Measurements from ENCODE around the gene DSN1. TPM values are rescaled to one million over a fixed set of nuclear protein-coding genes. Genes with fewer than 3 reads are reported as not detected.

Gene DSN1
- total and polyA plus RNA-seq, 2 donors (not counting 1 experiment from before 2014, with no cell fraction given): 8.3 to 13.4 TPM

DNA sequence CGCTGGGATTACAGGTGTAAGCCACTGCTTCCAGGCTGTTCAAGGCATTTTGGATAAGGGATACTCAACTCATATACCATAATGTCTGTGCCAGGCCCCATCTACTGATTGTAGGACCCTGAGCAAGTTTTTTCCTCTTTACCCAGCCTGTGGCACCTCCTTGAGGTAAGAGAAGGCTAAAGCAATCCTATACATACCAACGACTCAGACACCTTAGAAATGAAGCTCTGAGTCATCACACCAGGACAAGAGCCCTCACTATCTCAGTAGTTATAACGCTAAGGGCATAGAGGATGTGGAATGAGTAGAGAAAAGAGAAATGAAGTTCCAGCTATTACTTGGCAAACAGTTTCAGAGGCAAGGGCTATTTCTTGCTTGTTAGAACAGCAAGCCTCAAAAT is 44.6 kb downstream of the DSN1 start:
- Histone ChIP-seq H3K79me2 (ENCODE audit: control insufficient read depth, insufficient read depth, low read length) (no peaks in the 10 kb centered on the region), H3K4me2 (ENCODE audit: extremely low read depth, insufficient read depth, low read length) (no peak overlapping the region), H4K20me1 (ENCODE audit: control insufficient read depth, extremely low read depth, insufficient read depth, low read length) (no peaks in the 10 kb centered on the region), H3K27ac (ENCODE audit: insufficient read depth, low read length) (no peak overlapping the region), H3K9ac (ENCODE audit: insufficient read depth, low read length) (no peak overlapping the region), H3K9me3 (ENCODE audit: control insufficient read depth, insufficient read depth, low read depth, low read length) (no peaks in the 10 kb centered on the region), H3K27me3 (ENCODE audit: control insufficient read depth, insufficient read depth, low read length) (no peaks in the 10 kb centered on the region), H3K4me3 (replicated peaks in 1 of 4; ENCODE audit: control extremely low read depth in 1 of 4, insufficient read depth in 1 of 4, low read depth in 3 of 4, low read length in 4 of 4) (no peak overlapping the region), H3K36me3 (ENCODE audit: control insufficient read depth, insufficient read depth, low read length) (no peaks in the 10 kb centered on the region), H2AFZ (ENCODE audit: low read length) (no peak overlapping the region), H3K4me1 (ENCODE audit: control insufficient read depth, extremely low read depth, insufficient read depth, low read length) (no peaks in the 10 kb centered on the region)
- TF ChIP-seq, protein P1, sequence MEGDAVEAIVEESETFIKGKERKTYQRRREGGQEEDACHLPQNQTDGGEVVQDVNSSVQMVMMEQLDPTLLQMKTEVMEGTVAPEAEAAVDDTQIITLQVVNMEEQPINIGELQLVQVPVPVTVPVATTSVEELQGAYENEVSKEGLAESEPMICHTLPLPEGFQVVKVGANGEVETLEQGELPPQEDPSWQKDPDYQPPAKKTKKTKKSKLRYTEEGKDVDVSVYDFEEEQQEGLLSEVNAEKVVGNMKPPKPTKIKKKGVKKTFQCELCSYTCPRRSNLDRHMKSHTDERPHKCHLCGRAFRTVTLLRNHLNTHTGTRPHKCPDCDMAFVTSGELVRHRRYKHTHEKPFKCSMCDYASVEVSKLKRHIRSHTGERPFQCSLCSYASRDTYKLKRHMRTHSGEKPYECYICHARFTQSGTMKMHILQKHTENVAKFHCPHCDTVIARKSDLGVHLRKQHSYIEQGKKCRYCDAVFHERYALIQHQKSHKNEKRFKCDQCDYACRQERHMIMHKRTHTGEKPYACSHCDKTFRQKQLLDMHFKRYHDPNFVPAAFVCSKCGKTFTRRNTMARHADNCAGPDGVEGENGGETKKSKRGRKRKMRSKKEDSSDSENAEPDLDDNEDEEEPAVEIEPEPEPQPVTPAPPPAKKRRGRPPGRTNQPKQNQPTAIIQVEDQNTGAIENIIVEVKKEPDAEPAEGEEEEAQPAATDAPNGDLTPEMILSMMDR (conservative IDR thresholded peaks at IDR 0.05 in 1 of 2, IDR thresholded peaks at IDR 0.05 in 1 of 2; ENCODE audit: low read depth in 1 of 2, low read length in 2 of 2): no peak
- TF ChIP-seq EZH2 (IDR thresholded peaks at IDR 0.05; ENCODE audit: low read length, missing control alignments): no peak
- peak in 1 of 2 donors; percentile 48 for DNase-seq (ENCODE audit: low read depth in 2 of 2)

DNA sequence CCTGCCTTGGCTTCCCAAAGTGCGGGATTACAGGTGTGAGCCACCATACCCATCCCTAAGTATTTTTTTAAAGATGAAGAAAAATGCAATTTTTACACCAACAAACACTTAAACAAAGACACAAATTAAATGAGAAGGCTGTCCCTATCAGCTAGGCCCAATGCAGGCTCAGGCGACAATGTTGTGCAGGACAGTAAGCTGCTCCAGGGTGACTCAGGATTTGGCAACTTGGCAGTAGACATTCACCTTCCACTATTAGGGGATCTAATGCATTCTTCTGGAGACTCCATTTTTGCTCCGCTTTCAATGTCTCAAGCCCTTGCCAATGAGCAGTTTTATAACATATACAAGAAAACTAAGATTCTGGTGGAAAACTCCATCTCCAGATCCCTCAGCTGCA is 47.4 kb downstream of the DSN1 start:
- TF ChIP-seq, protein P1 (conservative IDR thresholded peaks at IDR 0.05 in 1 of 2, IDR thresholded peaks at IDR 0.05 in 1 of 2; ENCODE audit: low read depth in 1 of 2, low read length in 2 of 2): no peak
- TF ChIP-seq EZH2 (IDR thresholded peaks at IDR 0.05; ENCODE audit: low read length, missing control alignments): no peak
- Histone ChIP-seq H2AFZ (ENCODE audit: low read length) (no peak overlapping the region), H3K9ac (ENCODE audit: insufficient read depth, low read length) (no peak overlapping the region), H4K20me1 (ENCODE audit: control insufficient read depth, extremely low read depth, insufficient read depth, low read length) (no peaks in the 10 kb centered on the region), H3K9me3 (ENCODE audit: control insufficient read depth, insufficient read depth, low read depth, low read length) (no peaks in the 10 kb centered on the region), H3K36me3 (ENCODE audit: control insufficient read depth, insufficient read depth, low read length) (no peaks in the 10 kb centered on the region), H3K4me3 (replicated peaks in 1 of 4; ENCODE audit: control extremely low read depth in 1 of 4, insufficient read depth in 1 of 4, low read depth in 3 of 4, low read length in 4 of 4) (no peak overlapping the region), H3K4me2 (ENCODE audit: extremely low read depth, insufficient read depth, low read length) (no peak overlapping the region), H3K79me2 (ENCODE audit: control insufficient read depth, insufficient read depth, low read length) (no peaks in the 10 kb centered on the region), H3K27me3 (ENCODE audit: control insufficient read depth, insufficient read depth, low read length) (no peaks in the 10 kb centered on the region), H3K4me1 (ENCODE audit: control insufficient read depth, extremely low read depth, insufficient read depth, low read length) (no peaks in the 10 kb centered on the region), H3K27ac (ENCODE audit: insufficient read depth, low read length) (no peak overlapping the region)
- peak in 1 of 2 donors; percentile 25 for DNase-seq (ENCODE audit: low read depth in 2 of 2)

DNA sequence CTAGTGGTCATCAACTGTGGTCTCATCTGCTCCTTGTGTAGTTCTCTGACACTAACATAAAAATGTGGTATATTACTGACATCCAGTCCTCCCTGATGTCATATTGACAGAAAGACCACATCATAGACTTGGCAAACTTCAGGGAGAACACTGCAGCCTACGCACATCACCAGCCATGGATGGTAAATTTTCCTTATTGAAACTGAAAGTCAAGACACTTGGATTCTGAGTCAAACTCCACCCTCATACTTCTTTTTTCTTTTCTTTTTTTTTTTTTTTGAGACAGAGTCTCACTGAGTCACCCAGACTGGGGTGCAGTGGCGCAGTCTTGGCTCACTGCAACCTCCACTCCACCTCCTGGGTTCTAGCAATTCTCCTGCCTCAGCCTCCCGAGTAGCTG is 53.1 kb downstream of the DSN1 start:
- Histone ChIP-seq H3K4me3 (replicated peaks in 1 of 4; ENCODE audit: control extremely low read depth in 1 of 4, insufficient read depth in 1 of 4, low read depth in 3 of 4, low read length in 4 of 4) (no peak overlapping the region), H3K9ac (ENCODE audit: insufficient read depth, low read length) (no peak overlapping the region), H3K9me3 (ENCODE audit: control insufficient read depth, insufficient read depth, low read depth, low read length) (no peaks in the 10 kb centered on the region), H2AFZ (ENCODE audit: low read length) (no peak overlapping the region), H3K4me2 (ENCODE audit: extremely low read depth, insufficient read depth, low read length) (peak overlapping the region; percentile 15), H3K27ac (ENCODE audit: insufficient read depth, low read length) (no peak overlapping the region), H4K20me1 (ENCODE audit: control insufficient read depth, extremely low read depth, insufficient read depth, low read length) (no peaks in the 10 kb centered on the region), H3K4me1 (ENCODE audit: control insufficient read depth, extremely low read depth, insufficient read depth, low read length) (no peaks in the 10 kb centered on the region), H3K36me3 (ENCODE audit: control insufficient read depth, insufficient read depth, low read length) (no peaks in the 10 kb centered on the region), H3K27me3 (ENCODE audit: control insufficient read depth, insufficient read depth, low read length) (no peaks in the 10 kb centered on the region), H3K79me2 (ENCODE audit: control insufficient read depth, insufficient read depth, low read length) (no peaks in the 10 kb centered on the region)
- TF ChIP-seq, protein P1 (conservative IDR thresholded peaks at IDR 0.05 in 1 of 2, IDR thresholded peaks at IDR 0.05 in 1 of 2; ENCODE audit: low read depth in 1 of 2, low read length in 2 of 2): no peak
- no peak for TF ChIP-seq EZH2 (IDR thresholded peaks at IDR 0.05; ENCODE audit: low read length, missing control alignments)
- peak in 1 of 2 donors; percentile 22 for DNase-seq (ENCODE audit: low read depth in 2 of 2)
